K562 (cell line): ENCODE measurements around the gene COL4A1. TPM values are rescaled to one million over a fixed set of nuclear protein-coding genes. Genes with fewer than 3 reads are reported as not detected.

Experiments used
- ATAC-seq: fragments of 200-7000 bp; cut with Tn5 transposase; 3 replicates; pipeline ENCODE4 v1.9.1; 2020; ENCODE audit warnings: moderate library complexity
- BruUV-seq: library from RNA; stranded (reverse); fragments of 400-500 nt; replicated peaks from 2 replicates; lab custom pipeline; 2021; lab: Mats Ljungman, UMichigan
- CTCF ChIA-PET: fragments of 300-600 bp; formaldehyde crosslinking; extraction: SDS; loops from one replicate; lab custom pipeline; 2021; ENCODE audit warnings: low intra/inter-chr PET ratio; lab: Yijun Ruan, JAX
- POLR2A ChIA-PET: fragments of 300-600, 350-650 bp; sonication (Branson Sonifier 250); formaldehyde crosslinking; extraction: SDS; loops from one replicate; lab custom pipeline; 2021; ENCODE audit warnings: antibody characterized with exemption, inconsistent platforms; lab: Yijun Ruan, JAX
- DNase-seq, 4 experiments: peaks; one replicate each; pipeline versions ENCODE4 v3.0.0 to v3.0.0-alpha.2; 2011 to 2018; ENCODE audit warnings: low spot score in 3 of 4, mixed read lengths in 3 of 4; ENCODE audit errors: extremely low read depth in 1 of 4
- FAIRE-seq: peaks from 2 replicates; lab custom pipeline; 2011; peaks lifted over from hg19 to GRCh38; lab: Jason Lieb, UNC
- H2AFZ ChIP-seq: 2 replicates; pipeline ENCODE4 v1.6.0; 2011; ENCODE audit warnings: low read depth, low read length, control low read depth, inconsistent platforms
- H3K27ac ChIP-seq: fragments of 200-600 bp; 3 replicates; pipeline ENCODE4 v1.8.0; 2011; ENCODE audit warnings: low read depth, mild to moderate bottlenecking, control low read depth, inconsistent platforms, low read length, moderate library complexity, mixed read lengths; ENCODE audit errors: extremely low read depth
- H3K27me3 ChIP-seq, 2 experiments: fragments of 300-600 bp in 1 of 2; 2 replicates in 1 of 2; 3 replicates in 1 of 2; pipeline versions ENCODE4 v1.6.0 to v1.8.0; 2011; ENCODE audit warnings: inconsistent platforms in 2 of 2, low read length in 2 of 2, mild to moderate bottlenecking in 1 of 2, mixed read lengths in 1 of 2, moderate library complexity in 1 of 2; ENCODE audit not compliant: control insufficient read depth in 2 of 2, insufficient read depth in 2 of 2
- H3K36me3 ChIP-seq: fragments of 300-600 bp; 3 replicates; pipeline ENCODE4 v1.8.0; 2011; ENCODE audit warnings: mild to moderate bottlenecking, low read length, inconsistent platforms; ENCODE audit not compliant: control insufficient read depth, insufficient read depth
- H3K4me1 ChIP-seq, 2 experiments: fragments of 200-600 bp in 1 of 2; replicated peaks in 1 of 2; 2 replicates in 1 of 2; 3 replicates in 1 of 2; pipeline versions ENCODE4 v1.5.1 to v1.8.0; 2011; ENCODE audit warnings: inconsistent platforms in 2 of 2, low read length in 2 of 2, mild to moderate bottlenecking in 1 of 2, mixed read lengths in 1 of 2, moderate library complexity in 1 of 2; ENCODE audit not compliant: control insufficient read depth in 2 of 2, insufficient read depth in 2 of 2
- H3K4me2 ChIP-seq: 2 replicates; pipeline ENCODE4 v1.6.1; 2011; ENCODE audit warnings: low read length, control low read depth, inconsistent platforms, mixed read lengths; ENCODE audit not compliant: insufficient read depth
- H3K4me3 ChIP-seq: fragments of 200-600 bp; sonication (generic), shearing (Covaris generic); 2 replicates; pipeline ENCODE4 v1.5.1; 2016; ENCODE audit warnings: control low read depth, inconsistent platforms
- H3K79me2 ChIP-seq: fragments of 200-600 bp; 3 replicates; pipeline ENCODE4 v1.8.0; 2011; ENCODE audit warnings: low read length, inconsistent platforms; ENCODE audit not compliant: control insufficient read depth, insufficient read depth
- H3K9ac ChIP-seq, 2 experiments: 2 replicates each; pipeline versions ENCODE4 v1.6.0 to v1.6.1; 2011; ENCODE audit warnings: low read depth in 2 of 2, low read length in 2 of 2, control low read depth in 1 of 2, inconsistent platforms in 1 of 2, mild to moderate bottlenecking in 1 of 2, mixed read lengths in 1 of 2; ENCODE audit not compliant: insufficient read depth in 1 of 2
- H3K9me1 ChIP-seq: one replicate; pipeline ENCODE4 v1.6.0; 2011; ENCODE audit warnings: inconsistent platforms, mild to moderate bottlenecking, low read length, moderate library complexity; ENCODE audit not compliant: control insufficient read depth, insufficient read depth
- H3K9me3 ChIP-seq: replicated peaks from 2 replicates; pipeline ENCODE4 v1.5.1; 2011; ENCODE audit warnings: low read depth, low read length, inconsistent platforms; ENCODE audit not compliant: control insufficient read depth, insufficient read depth
- H4K20me1 ChIP-seq: replicated peaks from 2 replicates; pipeline ENCODE4 v1.6.1; 2011; ENCODE audit warnings: low read length, inconsistent platforms, mixed read lengths; ENCODE audit not compliant: control insufficient read depth, insufficient read depth
- CLOCK ChIP-seq: fragments of 250-450 bp; sonication (Bioruptor Pico); IDR thresholded peaks from 2 replicates; pipeline ENCODE4 v1.4.0; 2020; ENCODE audit warnings: mild to moderate bottlenecking, moderate library complexity, borderline replicate concordance
- HIVEP1 ChIP-seq: fragments of 250-450 bp; sonication (Bioruptor Pico); IDR thresholded peaks from 2 replicates; pipeline ENCODE4 v1.4.0; 2020; ENCODE audit warnings: mild to moderate bottlenecking
- JUND ChIP-seq, 2 experiments: IDR thresholded peaks; 2 replicates in 1 of 2; 3 replicates in 1 of 2; pipeline ENCODE4 v1.6.1; 2011; ENCODE audit warnings: borderline replicate concordance in 2 of 2, low read depth in 2 of 2, low read length in 2 of 2, improper control_type of control experiment in 1 of 2, missing biosample characterization in 1 of 2, missing genetic modification characterization in 1 of 2, missing genetic modification reagents in 1 of 2
- KAT8 ChIP-seq: fragments of 450-650 bp; IDR thresholded peaks from 2 replicates; pipeline ENCODE4 v1.6.1; 2016; ENCODE audit warnings: low read depth, mild to moderate bottlenecking
- KLF1 ChIP-seq: fragments of 450-650 bp; IDR thresholded peaks from 2 replicates; pipeline ENCODE4 v1.6.1; 2016; ENCODE audit warnings: missing genetic modification characterization, missing compliant biosample characterization
- NR2C1 ChIP-seq, 2 experiments: fragments of 450-650 bp; IDR thresholded peaks; 2 replicates each; pipeline ENCODE4 v1.6.1; 2017; ENCODE audit warnings: mild to moderate bottlenecking in 2 of 2, antibody characterized with exemption in 1 of 2, inconsistent platforms in 1 of 2, missing compliant biosample characterization in 1 of 2, missing genetic modification characterization in 1 of 2
- VEZF1 ChIP-seq: fragments of 200-800 bp; sonication (Bioruptor generic); IDR thresholded peaks from 2 replicates; pipeline ENCODE4 v1.6.1; 2017; ENCODE audit warnings: missing genetic modification characterization, missing compliant biosample characterization
- ZFPM2 ChIP-seq: fragments of 250-450 bp; sonication (Bioruptor Pico); IDR thresholded peaks from 2 replicates; pipeline ENCODE4 v1.5.1; 2022; ENCODE audit warnings: mild to moderate bottlenecking
- ZNF140 ChIP-seq: fragments of 250-450 bp; sonication (Bioruptor Pico); IDR thresholded peaks from 2 replicates; pipeline ENCODE4 v1.8.0; 2021; ENCODE audit warnings: moderate library complexity, mild to moderate bottlenecking, inconsistent platforms
- ZNF212 ChIP-seq: fragments of 450-650 bp; formaldehyde crosslinking; IDR thresholded peaks from 2 replicates; pipeline ENCODE4 v1.4.0; 2020; ENCODE audit warnings: mild to moderate bottlenecking
- WGBS: fragments of 100-300 bp; shearing (Covaris generic); methylation state at CpG from one replicate; pipeline ENCODE4 v1.1.6; 2016; ENCODE audit warnings: low coverage, mixed read lengths; ENCODE audit not compliant: insufficient coverage; ENCODE audit errors: missing lambda C conversion rate; 5-methylcytosine and 5-hydroxymethylcytosine counted together
- in situ Hi-C: fragments of 300-500 bp; cut with MboI; formaldehyde crosslinking; loops from 4 replicates; pipeline ENCODE4 v1.15.0; 2018; ENCODE audit warnings: inconsistent platforms, mixed read lengths
- intact Hi-C: fragments of 100-400 bp; cut with micrococcal nuclease; formaldehyde crosslinking; loops from 2 replicates; pipeline ENCODE4 v1.14.2; 2022
- polyA plus RNA-seq, 8 experiments: library from polyadenylated mRNA; depleted of rRNA in 4 of 8; stranded (reverse) in 5 of 8; unstranded in 3 of 8; fragments of >200 nt; fragmentation: Nextera tagmentation in 2 of 8; fragmentation: Illumina TruSeq in 1 of 8; extraction: Ambion mirVana in 2 of 8; extraction: Trizol in 1 of 8; gene quantifications; 2 replicates each; pipeline versions ENCODE4 v1.2.1 to v1.2.3, GENCODE V29; 2011 to 2014; ENCODE audit warnings: inconsistent platforms in 1 of 8, missing spikeins in 1 of 8
- total RNA-seq, 7 experiments: library from RNA; depleted of rRNA in 6 of 7; stranded (reverse); fragments of >200 nt in 6 of 7; fragmentation: Illumina TruSeq in 2 of 7; extraction: Trizol in 2 of 7; gene quantifications; 2 replicates each; pipeline versions ENCODE4 v1.2.1 to v1.2.3, GENCODE V29; 2011 to 2021; ENCODE audit warnings: low replicate concordance in 1 of 7
- TF ChIP-seq, protein P1 (sequence below): sonication (generic); formaldehyde crosslinking; IDR thresholded peaks from 2 replicates; pipeline ENCODE4 v1.8.1; 2022; ENCODE audit warnings: missing genetic modification reagents
- TF ChIP-seq, protein P2 (sequence below): fragments of 450-650 bp; IDR thresholded peaks from 2 replicates; pipeline ENCODE4 v1.7.0; 2016; ENCODE audit warnings: borderline replicate concordance

Gene COL4A1
- total and polyA plus RNA-seq, 9 of the 15 experiments (the other 6 are each of a cell fraction or from before 2014, with no cell fraction given), result 0.35 TPM; not detected in 8

DNA sequence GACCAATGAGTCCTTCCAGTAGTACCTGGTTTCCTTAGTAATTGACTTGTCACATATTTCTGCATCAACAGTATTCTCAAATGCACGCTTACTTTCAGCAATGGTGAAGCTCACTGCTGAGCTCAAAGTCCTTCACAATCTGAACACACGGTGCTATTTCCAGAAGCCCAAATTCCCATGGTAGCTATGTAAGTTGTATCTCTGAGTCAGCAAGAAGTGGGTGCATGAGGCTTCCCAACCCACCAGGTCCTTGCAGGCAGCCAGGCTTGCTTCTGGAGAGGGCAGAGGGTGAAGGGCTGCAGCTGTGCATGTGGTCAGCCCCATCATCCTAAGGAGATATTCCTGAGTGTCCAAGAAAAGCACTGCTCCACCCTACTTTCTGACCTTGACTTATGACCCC lies 25.8 kb upstream of the COL4A1 start:
- TF ChIP-seq ZNF212 (CRISPR knock-in tag) (no peak), CLOCK (CRISPR knock-in tag) (no peak), HIVEP1 (CRISPR knock-in tag) (no peak), VEZF1 (no peak), ZNF140 (CRISPR knock-in tag) (no peak), KAT8 (no peak), ZFPM2 (CRISPR knock-in tag) (no peak), NR2C1 (IDR thresholded peaks at IDR 0.05) (no peak), NR2C1 (tag; IDR thresholded peaks at IDR 0.05) (no peak), JUND (IDR thresholded peaks at IDR 0.05; ENCODE audit: borderline replicate concordance, low read depth, low read length) (no peak), JUND (tag; IDR thresholded peaks at IDR 0.05; ENCODE audit: borderline replicate concordance, low read depth, low read length) (no peak), KLF1 (tag) (no peak)
- TF ChIP-seq, protein P1, sequence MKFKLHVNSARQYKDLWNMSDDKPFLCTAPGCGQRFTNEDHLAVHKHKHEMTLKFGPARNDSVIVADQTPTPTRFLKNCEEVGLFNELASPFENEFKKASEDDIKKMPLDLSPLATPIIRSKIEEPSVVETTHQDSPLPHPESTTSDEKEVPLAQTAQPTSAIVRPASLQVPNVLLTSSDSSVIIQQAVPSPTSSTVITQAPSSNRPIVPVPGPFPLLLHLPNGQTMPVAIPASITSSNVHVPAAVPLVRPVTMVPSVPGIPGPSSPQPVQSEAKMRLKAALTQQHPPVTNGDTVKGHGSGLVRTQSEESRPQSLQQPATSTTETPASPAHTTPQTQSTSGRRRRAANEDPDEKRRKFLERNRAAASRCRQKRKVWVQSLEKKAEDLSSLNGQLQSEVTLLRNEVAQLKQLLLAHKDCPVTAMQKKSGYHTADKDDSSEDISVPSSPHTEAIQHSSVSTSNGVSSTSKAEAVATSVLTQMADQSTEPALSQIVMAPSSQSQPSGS, result no peak
- TF ChIP-seq, protein P2, sequence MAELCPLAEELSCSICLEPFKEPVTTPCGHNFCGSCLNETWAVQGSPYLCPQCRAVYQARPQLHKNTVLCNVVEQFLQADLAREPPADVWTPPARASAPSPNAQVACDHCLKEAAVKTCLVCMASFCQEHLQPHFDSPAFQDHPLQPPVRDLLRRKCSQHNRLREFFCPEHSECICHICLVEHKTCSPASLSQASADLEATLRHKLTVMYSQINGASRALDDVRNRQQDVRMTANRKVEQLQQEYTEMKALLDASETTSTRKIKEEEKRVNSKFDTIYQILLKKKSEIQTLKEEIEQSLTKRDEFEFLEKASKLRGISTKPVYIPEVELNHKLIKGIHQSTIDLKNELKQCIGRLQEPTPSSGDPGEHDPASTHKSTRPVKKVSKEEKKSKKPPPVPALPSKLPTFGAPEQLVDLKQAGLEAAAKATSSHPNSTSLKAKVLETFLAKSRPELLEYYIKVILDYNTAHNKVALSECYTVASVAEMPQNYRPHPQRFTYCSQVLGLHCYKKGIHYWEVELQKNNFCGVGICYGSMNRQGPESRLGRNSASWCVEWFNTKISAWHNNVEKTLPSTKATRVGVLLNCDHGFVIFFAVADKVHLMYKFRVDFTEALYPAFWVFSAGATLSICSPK, result no peak
- Histone ChIP-seq H3K9ac (no peak overlapping the region), H4K20me1 (no peaks in the 10 kb centered on the region), H3K27me3 (peaks cover 0 to 26% of the 10 kb centered on the region in 2 experiments; a peak in 3 of 5 replicates), H2AFZ (no peak overlapping the region), H3K4me1 (no peaks in the 10 kb centered on the region), H3K9me1 (no peaks in the 10 kb centered on the region), H3K4me2 (no peak overlapping the region), H3K36me3 (no peaks in the 10 kb centered on the region), H3K79me2 (no peaks in the 10 kb centered on the region), H3K27ac (no peak overlapping the region), H3K4me3 (no peak overlapping the region), H3K9me3 (no peaks in the 10 kb centered on the region)
- no peak for ATAC-seq
- ChIA-PET POLR2A (no interaction called here), CTCF (no interaction called here)
- in situ Hi-C loops (no loop called here), intact Hi-C loops (no loop called here)
- DNase-seq, result no peak
- no TSS peak for BruUV-seq
- 4% methylated on average over 2 of the region's 2 CpGs for WGBS
- no peak for FAIRE-seq
